ENCODE measurements around the gene FGD2.

FGD2 gene

GRCh38 chr6:36970892-36971842 lies 34.3 kb upstream of the FGD2 start:
- in situ Hi-C loops (cut with MboI; ENCODE audit: low sequenced_read_pairs): no loop called here

GRCh38 chr6:36971921-36972673 lies 33.4 kb upstream of the FGD2 start:
- in situ Hi-C loops (cut with MboI; ENCODE audit: low sequenced_read_pairs): no loop called here

GRCh38 chr6:36973190-36973589 lies 32.3 kb upstream of the FGD2 start:
- in situ Hi-C loops (cut with MboI; ENCODE audit: low sequenced_read_pairs): no loop called here

GRCh38 chr6:36973647-36974046 lies 31.8 kb upstream of the FGD2 start:
- in situ Hi-C loops (cut with MboI; ENCODE audit: low sequenced_read_pairs): no loop called here

GRCh38 chr6:36975231-36976006 lies 30.0 kb upstream of the FGD2 start:
- in situ Hi-C loops (cut with MboI; ENCODE audit: low sequenced_read_pairs): no loop called here

- in situ Hi-C loops (cut with MboI; ENCODE audit: low sequenced_read_pairs): no loop called here
Observed at GRCh38 chr6:36976007-36976264, 29.5 kb upstream of the FGD2 start.

GRCh38 chr6:36976509-36976908 lies 28.9 kb upstream of the FGD2 start:
- in situ Hi-C loops (cut with MboI; ENCODE audit: low sequenced_read_pairs): no loop called here

GRCh38 chr6:36976931-36977330 lies 28.5 kb upstream of the FGD2 start:
- in situ Hi-C loops (cut with MboI; ENCODE audit: low sequenced_read_pairs): no loop called here

- in situ Hi-C loops (cut with MboI; ENCODE audit: low sequenced_read_pairs): no loop called here
Observed at GRCh38 chr6:36977470-36977941, 27.9 kb upstream of the FGD2 start.

- in situ Hi-C loops (cut with MboI; ENCODE audit: low sequenced_read_pairs): no loop called here
Observed at GRCh38 chr6:36978421-36979346, 26.8 kb upstream of the FGD2 start.

- in situ Hi-C loops (cut with MboI; ENCODE audit: low sequenced_read_pairs): no loop called here
Observed at GRCh38 chr6:36979347-36979742, 26.1 kb upstream of the FGD2 start.

GRCh38 chr6:36980129-36980528 lies 25.3 kb upstream of the FGD2 start:
- in situ Hi-C loops (cut with MboI; ENCODE audit: low sequenced_read_pairs): no loop called here

- in situ Hi-C loops (cut with MboI; ENCODE audit: low sequenced_read_pairs): no loop called here
Observed at GRCh38 chr6:36980876-36981619, 24.4 kb upstream of the FGD2 start.

GRCh38 chr6:36983538-36983937 lies 21.9 kb upstream of the FGD2 start:
- in situ Hi-C loops (cut with MboI; ENCODE audit: low sequenced_read_pairs): no loop called here

- in situ Hi-C loops (cut with MboI; ENCODE audit: low sequenced_read_pairs): no loop called here
Observed at GRCh38 chr6:36984581-36985416, 20.7 kb upstream of the FGD2 start.

GRCh38 chr6:36985417-36985807 lies 20.0 kb upstream of the FGD2 start:
- in situ Hi-C loops (cut with MboI; ENCODE audit: low sequenced_read_pairs): no loop called here

GRCh38 chr6:36985808-36986703 lies 19.4 kb upstream of the FGD2 start, which contains the start of gene MTCH1:
Gene MTCH1 (minus strand): TSS chr6:36986196. CDS start chr6:36986173, 23 bp downstream.
- in situ Hi-C loops (cut with MboI; ENCODE audit: low sequenced_read_pairs): no loop called here

- in situ Hi-C loops (cut with MboI; ENCODE audit: low sequenced_read_pairs): no loop called here
Observed at GRCh38 chr6:36986704-36987047, 18.8 kb upstream of the FGD2 start.
